HG03095 (cell line): ENCODE measurements around the gene TMEM60.
"Not testable (repeated sequence)": the region's sequence is repeated elsewhere in the genome, so short reads cannot be mapped to it uniquely, and the experiment has no call there.

Source experiments
- ATAC-seq: cut with Tn5 transposase; IDR thresholded peaks from one replicate; pipeline ENCODE4 v1.9.1; 2021; ENCODE audit warnings: moderate library complexity; ENCODE audit not compliant: unreplicated experiment

The TMEM60 gene, protein sequence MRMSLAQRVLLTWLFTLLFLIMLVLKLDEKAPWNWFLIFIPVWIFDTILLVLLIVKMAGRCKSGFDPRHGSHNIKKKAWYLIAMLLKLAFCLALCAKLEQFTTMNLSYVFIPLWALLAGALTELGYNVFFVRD

GRCh38 chr7:77798394-77799077, at the start of gene TMEM60, which contains the start of gene PHTF2:
TSS of gene TMEM60 (minus strand) at chr7:77798434. CDS start at chr7:77794373, 4,061 bp downstream.
TSS of gene PHTF2 (plus strand) at chr7:77798773.
- ATAC-seq = peak; percentile 89

DNA sequence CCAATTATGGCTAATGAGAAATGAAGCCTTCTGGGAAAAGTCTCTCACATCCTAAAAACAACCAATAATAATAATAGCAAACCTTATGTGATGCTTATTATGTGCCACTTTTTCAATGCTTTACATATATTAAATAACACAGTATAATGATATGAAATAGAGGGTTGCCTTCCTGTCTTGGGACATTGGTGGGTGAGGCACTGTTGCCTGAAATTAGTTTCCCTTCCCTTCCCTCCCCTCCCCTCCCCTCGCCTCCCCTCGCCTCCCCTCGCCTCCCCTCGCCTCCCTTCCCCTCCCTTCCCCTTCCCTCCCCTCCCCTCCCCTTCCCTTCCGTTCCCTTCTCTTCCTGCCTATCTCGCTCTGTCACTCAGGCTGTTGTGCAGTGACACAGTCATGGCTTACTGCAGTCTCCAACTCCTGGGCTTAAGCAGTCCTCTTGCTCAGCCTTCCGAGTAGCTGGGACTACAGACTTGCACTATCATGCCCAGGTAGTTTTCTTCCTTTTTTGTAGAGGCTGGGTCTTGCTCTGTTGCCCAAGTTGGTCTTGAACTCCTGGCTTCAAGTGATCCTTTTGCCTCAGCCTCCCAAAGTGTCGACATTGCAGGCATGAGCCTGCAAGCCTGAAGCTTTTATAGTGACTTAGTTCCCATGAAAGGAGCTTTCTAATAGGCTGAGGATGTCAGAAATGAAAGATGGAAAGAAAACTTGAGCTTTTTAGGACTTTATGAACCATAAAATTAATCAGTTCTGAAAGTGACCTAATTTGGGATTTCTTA, 48.3 kb upstream of the TMEM60 start:
- no peak for ATAC-seq

GRCh38 chr7:77843194-77843593, 45.0 kb upstream of the TMEM60 start:
- ATAC-seq = no peak

GRCh38 chr7:77839919-77840318, 41.7 kb upstream of the TMEM60 start:
- no peak for ATAC-seq

- no peak for ATAC-seq
These were observed 40.8 kb upstream of the TMEM60 start for GRCh38 chr7:77838929-77839491.

DNA sequence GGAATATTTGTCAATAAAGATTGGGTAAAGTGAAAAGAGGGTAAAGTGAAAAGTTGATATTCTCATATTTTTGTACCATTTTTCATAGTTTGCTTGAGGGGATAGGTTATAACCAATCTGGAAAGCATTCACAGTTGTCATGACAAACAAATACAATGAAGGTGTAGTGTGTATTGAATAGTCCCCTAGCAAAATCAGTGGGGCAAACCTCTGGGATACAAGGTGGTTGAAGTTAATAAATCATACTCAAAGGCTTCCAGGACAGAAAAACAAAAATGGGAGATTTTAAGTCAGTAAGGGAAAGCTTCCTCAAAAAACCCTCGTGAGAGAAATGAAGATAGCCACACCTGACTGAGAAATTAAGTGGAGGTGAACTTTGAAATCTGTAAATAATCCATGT, 39.7 kb upstream of the TMEM60 start:
- ATAC-seq = no peak

GRCh38 chr7:77837275-77837674, 39.0 kb upstream of the TMEM60 start:
- ATAC-seq = no peak

GRCh38 chr7:77836425-77836824, 38.2 kb upstream of the TMEM60 start:
- ATAC-seq = not testable (repeated sequence)

DNA sequence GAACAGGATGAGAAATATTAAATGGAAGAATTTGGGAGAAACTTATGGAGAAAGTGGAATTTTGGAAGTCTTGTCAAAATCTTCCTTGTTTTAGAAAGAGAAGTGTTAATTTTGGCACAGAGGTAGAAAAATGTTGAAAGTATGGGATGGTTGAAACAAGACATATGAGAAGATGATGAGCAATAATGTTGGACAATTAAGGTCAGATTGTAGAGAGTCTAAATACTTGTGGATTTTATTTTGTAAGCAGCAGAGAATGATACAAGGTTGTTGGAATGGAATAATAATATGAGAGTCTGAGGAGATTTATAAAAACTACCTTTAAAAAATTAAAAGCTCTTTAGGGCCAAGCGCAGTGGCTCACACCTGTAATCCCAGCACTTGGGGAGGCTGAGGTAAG, 34.9 kb upstream of the TMEM60 start:
- ATAC-seq = no peak

GRCh38 chr7:77831953-77832352, 33.7 kb upstream of the TMEM60 start:
- no peak for ATAC-seq

DNA sequence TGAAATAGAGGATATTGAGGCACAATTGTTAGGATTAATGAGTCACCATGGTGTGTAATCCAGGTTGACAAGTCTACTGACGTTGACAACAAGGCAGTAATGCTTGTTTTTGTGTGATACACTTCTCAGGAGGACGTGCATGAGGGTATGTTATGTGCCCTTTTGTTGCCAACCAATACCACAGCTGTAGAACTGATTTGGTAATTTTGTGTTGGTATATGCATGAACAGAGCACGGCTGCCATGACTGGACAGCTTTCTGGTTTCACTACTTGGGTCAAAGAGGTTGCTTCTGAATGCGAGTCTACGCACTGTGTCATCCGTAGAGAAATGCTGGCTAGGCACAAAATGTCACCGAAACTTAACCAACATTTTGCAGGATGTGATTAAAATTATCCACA, 33.2 kb upstream of the TMEM60 start:
- ATAC-seq = no peak

DNA sequence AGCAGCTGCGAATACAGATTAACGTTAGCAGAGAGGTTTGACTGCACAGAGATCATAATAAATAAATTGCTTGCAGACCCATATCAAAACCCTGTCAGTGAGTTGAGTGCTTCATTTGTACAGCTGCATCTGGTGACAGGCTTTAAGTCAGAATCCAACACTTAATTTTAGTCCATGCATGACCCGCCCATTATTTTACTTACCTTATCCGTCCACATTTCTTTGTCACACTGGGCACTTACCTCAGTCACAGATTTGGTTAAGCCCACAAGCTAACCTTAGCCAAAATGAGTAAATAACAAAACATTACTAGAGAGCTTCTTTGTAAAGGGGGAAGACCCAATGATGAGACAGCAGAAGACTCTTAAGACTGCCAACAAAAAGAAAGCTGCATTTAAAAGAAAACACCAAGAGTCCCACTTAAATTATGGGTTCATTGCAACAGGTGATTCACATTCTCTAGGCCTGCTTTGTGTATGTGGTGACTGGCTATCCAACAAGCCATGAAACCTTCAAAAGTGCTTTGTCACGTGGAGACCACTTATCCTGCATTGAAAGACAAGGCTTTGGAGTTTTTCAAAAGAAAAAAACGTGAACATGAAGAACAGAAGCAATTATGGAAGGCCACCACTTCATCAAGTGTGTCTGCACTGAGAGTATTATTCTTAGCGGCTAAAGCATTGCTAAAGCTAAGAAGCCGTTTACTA, 32.6 kb upstream of the TMEM60 start:
- no peak for ATAC-seq

GRCh38 chr7:77827999-77828398, 29.8 kb upstream of the TMEM60 start:
- ATAC-seq = no peak

- ATAC-seq = no peak
These were observed 28.1 kb upstream of the TMEM60 start for GRCh38 chr7:77826300-77826699.

DNA sequence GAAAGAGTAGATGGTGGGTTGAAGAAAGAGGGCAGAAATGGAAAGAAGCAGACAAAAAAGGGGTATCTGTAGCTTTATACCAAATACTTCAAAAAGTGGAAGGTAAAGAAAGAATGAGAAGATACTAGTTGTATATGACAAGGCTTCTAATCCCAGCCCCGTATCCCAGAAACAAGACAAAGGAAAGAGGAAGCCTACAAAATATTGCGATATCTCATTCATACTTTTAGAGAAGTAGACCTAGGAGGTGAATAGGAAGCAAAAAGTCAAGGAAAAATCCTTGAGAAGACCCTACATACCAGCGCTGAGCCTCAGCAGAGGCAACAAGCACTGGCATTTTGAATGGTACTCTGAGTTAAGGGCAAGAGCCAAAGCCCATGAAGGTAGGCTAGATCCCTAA, 26.9 kb upstream of the TMEM60 start:
- no peak for ATAC-seq

DNA sequence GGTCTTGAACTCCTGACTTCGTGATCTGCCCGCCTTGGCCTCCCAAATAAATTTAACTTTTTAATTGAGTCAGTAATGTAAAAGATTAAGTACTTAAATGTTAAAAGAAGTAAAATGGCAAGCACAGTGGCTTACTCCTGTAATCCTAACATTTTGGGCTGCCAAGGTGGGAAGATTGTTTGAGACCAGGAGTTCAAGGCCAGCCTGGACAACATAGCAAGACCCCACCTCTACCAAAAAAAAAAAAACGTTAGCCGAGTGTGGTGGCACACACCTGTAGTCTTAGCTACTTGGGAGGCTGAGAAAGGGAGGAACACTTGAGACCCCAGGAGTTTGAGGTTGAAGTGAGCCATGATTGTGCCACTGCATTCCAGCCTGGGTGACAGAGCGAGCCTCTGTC, 26.4 kb upstream of the TMEM60 start:
- no peak for ATAC-seq

GRCh38 chr7:77823787-77824186, 25.6 kb upstream of the TMEM60 start:
- ATAC-seq = peak; percentile 29

GRCh38 chr7:77822269-77822668, 24.0 kb upstream of the TMEM60 start:
- ATAC-seq = no peak

GRCh38 chr7:77820967-77821366, 22.7 kb upstream of the TMEM60 start:
- ATAC-seq = no peak

DNA sequence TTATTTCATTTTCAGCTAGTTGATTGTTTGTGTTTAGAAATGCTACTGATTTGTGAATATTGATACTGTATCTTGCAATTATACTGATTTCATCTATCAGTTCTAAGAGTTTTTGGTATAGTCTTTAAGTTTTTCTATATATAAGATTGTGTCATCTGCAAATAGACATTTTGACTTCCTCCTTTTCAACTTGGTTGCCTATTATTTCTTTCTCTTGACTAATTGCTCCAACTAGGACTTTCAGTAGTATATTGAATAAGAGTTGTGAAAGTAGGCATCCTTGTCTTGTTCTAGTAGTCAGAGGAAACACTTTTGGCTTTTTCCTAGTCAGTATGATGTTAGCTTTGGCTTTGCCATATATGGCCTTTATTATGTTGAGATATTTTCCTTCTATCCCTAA, 20.8 kb upstream of the TMEM60 start:
- ATAC-seq = no peak

GRCh38 chr7:77813180-77813579, 14.9 kb upstream of the TMEM60 start:
- no peak for ATAC-seq
